ENCODE measurements around the gene PKN1. TPM values are rescaled to one million over a fixed set of nuclear protein-coding genes. Genes with fewer than 3 reads are reported as not detected.

Gene PKN1
- total RNA-seq, 1 donor from 2014 or later: 204 TPM

- peak overlapping the region; percentile 32 for H3K27ac Mint-ChIP-seq (ENCODE audit: unreplicated experiment)
- peaks cover 36% of the 10 kb centered on the region for H3K36me3 Mint-ChIP-seq (ENCODE audit: low read depth)
- H3K4me1 Mint-ChIP-seq (ENCODE audit: low read depth): peaks cover 32% of the 10 kb centered on the region
- no peak for TF ChIP-seq CTCF (IDR thresholded peaks at IDR 0.05)
- DNase-seq (ENCODE audit: low spot score): no peak
- H3K4me3 Mint-ChIP-seq (ENCODE audit: unreplicated experiment): no peak overlapping the region
- H3K9me3 Mint-ChIP-seq (ENCODE audit: low read depth): no peaks in the 10 kb centered on the region
- no peaks in the 10 kb centered on the region for H3K27me3 Mint-ChIP-seq (ENCODE audit: low read depth)
Measured at GRCh38 chr19:14411938-14412245, 21.2 kb upstream of the PKN1 start.

- H3K9me3 Mint-ChIP-seq (ENCODE audit: low read depth): no peaks in the 10 kb centered on the region
- H3K27me3 Mint-ChIP-seq (ENCODE audit: low read depth): no peaks in the 10 kb centered on the region
- H3K4me1 Mint-ChIP-seq (ENCODE audit: low read depth): peaks cover 38% of the 10 kb centered on the region
- no peak for TF ChIP-seq CTCF (IDR thresholded peaks at IDR 0.05)
- DNase-seq (ENCODE audit: low spot score): no peak
- peaks cover 36% of the 10 kb centered on the region for H3K36me3 Mint-ChIP-seq (ENCODE audit: low read depth)
- no peak overlapping the region for H3K27ac Mint-ChIP-seq (ENCODE audit: unreplicated experiment)
- H3K4me3 Mint-ChIP-seq (ENCODE audit: unreplicated experiment): no peak overlapping the region
Measured at GRCh38 chr19:14412324-14412995, 20.6 kb upstream of the PKN1 start.

GRCh38 chr19:14412996-14413692 lies 20.0 kb upstream of the PKN1 start:
- Mint-ChIP-seq H3K4me1 (ENCODE audit: low read depth) (peaks cover 45% of the 10 kb centered on the region), H3K27me3 (ENCODE audit: low read depth) (no peaks in the 10 kb centered on the region), H3K4me3 (ENCODE audit: unreplicated experiment) (peak overlapping the region; percentile 35), H3K36me3 (ENCODE audit: low read depth) (peaks cover 33% of the 10 kb centered on the region), H3K9me3 (ENCODE audit: low read depth) (no peaks in the 10 kb centered on the region), H3K27ac (ENCODE audit: unreplicated experiment) (peak overlapping the region; percentile 79)
- DNase-seq (ENCODE audit: low spot score): no peak
- no peak for TF ChIP-seq CTCF (IDR thresholded peaks at IDR 0.05)

- no peak for DNase-seq (ENCODE audit: low spot score)
- H3K4me3 Mint-ChIP-seq (ENCODE audit: unreplicated experiment): peak overlapping the region; percentile 35
- H3K4me1 Mint-ChIP-seq (ENCODE audit: low read depth): peaks cover 46% of the 10 kb centered on the region
- H3K27me3 Mint-ChIP-seq (ENCODE audit: low read depth): no peaks in the 10 kb centered on the region
- H3K36me3 Mint-ChIP-seq (ENCODE audit: low read depth): peaks cover 29% of the 10 kb centered on the region
- peak overlapping the region; percentile 79 for H3K27ac Mint-ChIP-seq (ENCODE audit: unreplicated experiment)
- no peaks in the 10 kb centered on the region for H3K9me3 Mint-ChIP-seq (ENCODE audit: low read depth)
- no peak for TF ChIP-seq CTCF (IDR thresholded peaks at IDR 0.05)
Measured at GRCh38 chr19:14413693-14414181, 19.4 kb upstream of the PKN1 start.

DNA sequence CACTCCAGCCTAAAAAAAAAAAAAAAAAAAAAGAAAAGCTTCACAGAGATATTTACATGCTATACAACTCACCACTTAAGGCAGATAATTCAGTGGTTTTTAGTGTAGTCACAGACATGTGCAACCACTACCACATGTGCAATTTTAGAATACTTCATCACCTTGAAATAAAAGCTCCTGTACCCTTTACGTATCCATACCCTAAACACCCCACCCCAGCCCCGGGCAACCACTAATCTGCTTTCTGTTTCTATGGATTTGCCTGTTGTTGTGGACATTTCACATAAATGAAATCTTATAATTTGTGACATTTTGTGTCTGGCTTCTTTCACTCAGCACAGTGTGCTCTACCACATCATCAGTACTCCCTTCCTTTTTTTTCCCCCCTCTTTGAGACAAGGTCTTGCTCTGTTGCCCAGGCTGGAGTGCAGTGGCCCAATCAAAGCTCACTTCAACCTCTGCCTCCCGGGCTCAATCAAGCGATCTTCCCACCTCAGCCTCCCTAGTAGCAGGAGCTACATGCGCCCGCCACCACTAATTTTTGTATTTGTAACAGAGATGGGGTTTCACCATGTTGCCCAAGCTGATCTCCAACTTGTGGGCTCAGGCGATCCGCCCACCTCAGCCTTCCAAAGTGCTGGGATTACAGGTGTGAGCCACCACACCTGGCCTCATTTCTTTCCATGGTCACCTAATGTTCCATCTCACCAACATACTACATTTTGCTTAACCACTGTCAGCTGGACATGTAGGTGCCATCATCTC lies 18.0 kb upstream of the PKN1 start:
- no peaks in the 10 kb centered on the region for H3K27me3 Mint-ChIP-seq (ENCODE audit: low read depth)
- peak overlapping the region; percentile 77 for H3K27ac Mint-ChIP-seq (ENCODE audit: unreplicated experiment)
- H3K4me1 Mint-ChIP-seq (ENCODE audit: low read depth): peaks cover 51% of the 10 kb centered on the region
- no peak for TF ChIP-seq CTCF (IDR thresholded peaks at IDR 0.05)
- H3K36me3 Mint-ChIP-seq (ENCODE audit: low read depth): peaks cover 19% of the 10 kb centered on the region
- H3K9me3 Mint-ChIP-seq (ENCODE audit: low read depth): no peaks in the 10 kb centered on the region
- DNase-seq (ENCODE audit: low spot score): no peak
- no peak overlapping the region for H3K4me3 Mint-ChIP-seq (ENCODE audit: unreplicated experiment)

All from chondrocyte (in vitro differentiated cells).